ENCODE results near the gene DLG2. TPM values are rescaled to one million over a fixed set of nuclear protein-coding genes. Genes with fewer than 3 reads are reported as not detected.
A peak's percentile ranks its signal among the peaks of the same experiment; 100 is the strongest.

The DLG2 gene
- total RNA-seq, 1 donor from 2014 or later, result 2.1 TPM

GRCh38 chr11:84819537-84819936 lies 807.6 kb downstream of the DLG2 start:
- H3K36me3 Mint-ChIP-seq (ENCODE audit: low read depth), result no peaks in the 10 kb centered on the region
- no peak for TF ChIP-seq CTCF (conservative IDR thresholded peaks at IDR 0.05)
- H3K27ac Mint-ChIP-seq (ENCODE audit: unreplicated experiment), result peak overlapping the region; percentile 66
- no peak overlapping the region for H3K4me3 Mint-ChIP-seq
- DNase-seq (ENCODE audit: low read depth, low spot score), result no peak
- H3K9me3 Mint-ChIP-seq, result no peaks in the 10 kb centered on the region
- H3K4me1 Mint-ChIP-seq, result no peaks in the 10 kb centered on the region
- H3K27me3 Mint-ChIP-seq (ENCODE audit: low read depth), result no peaks in the 10 kb centered on the region

- TF ChIP-seq CTCF (conservative IDR thresholded peaks at IDR 0.05), result no peak
- Mint-ChIP-seq H3K36me3 (ENCODE audit: low read depth) (no peaks in the 10 kb centered on the region), H3K9me3 (no peaks in the 10 kb centered on the region), H3K27me3 (ENCODE audit: low read depth) (no peaks in the 10 kb centered on the region), H3K27ac (ENCODE audit: unreplicated experiment) (peak overlapping the region; percentile 66), H3K4me3 (no peak overlapping the region), H3K4me1 (no peaks in the 10 kb centered on the region)
- no peak for DNase-seq (ENCODE audit: low read depth, low spot score)
Observed at GRCh38 chr11:84819128-84819527, 808.0 kb downstream of the DLG2 start.

DNA sequence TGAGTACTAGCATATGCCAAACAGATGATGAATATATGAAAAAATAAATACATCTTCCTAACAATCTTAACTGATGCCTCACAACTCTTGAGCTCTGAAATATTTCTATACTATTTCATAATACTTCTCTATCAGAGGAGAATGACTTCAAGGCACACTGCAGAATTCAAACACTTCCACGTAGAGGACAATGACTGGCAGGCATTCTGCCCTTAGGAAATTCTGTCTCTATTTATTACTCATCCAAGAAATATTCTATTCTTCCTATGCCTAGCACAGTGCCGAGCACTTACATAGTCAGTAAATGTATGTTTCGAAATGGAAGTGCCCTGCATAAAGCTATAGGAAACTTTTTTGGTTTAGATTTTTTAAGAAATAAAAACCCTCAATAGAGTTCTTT lies 809.1 kb downstream of the DLG2 start:
- no peak for TF ChIP-seq CTCF (conservative IDR thresholded peaks at IDR 0.05)
- no peaks in the 10 kb centered on the region for H3K36me3 Mint-ChIP-seq (ENCODE audit: low read depth)

GRCh38 chr11:84812471-84812969 lies 814.6 kb downstream of the DLG2 start:
- Mint-ChIP-seq H3K9me3 (no peaks in the 10 kb centered on the region), H3K27me3 (ENCODE audit: low read depth) (no peaks in the 10 kb centered on the region), H3K4me1 (no peaks in the 10 kb centered on the region), H3K4me3 (no peak overlapping the region), H3K27ac (ENCODE audit: unreplicated experiment) (no peak overlapping the region), H3K36me3 (ENCODE audit: low read depth) (no peaks in the 10 kb centered on the region)
- DNase-seq (ENCODE audit: low read depth, low spot score), result no peak
- no peak for TF ChIP-seq CTCF (conservative IDR thresholded peaks at IDR 0.05)

More for the DNA sequence above, 809.1 kb downstream of the DLG2 start:
- DNase-seq (ENCODE audit: low read depth, low spot score), result no peak
- Mint-ChIP-seq H3K9me3 (no peaks in the 10 kb centered on the region), H3K27me3 (ENCODE audit: low read depth) (no peaks in the 10 kb centered on the region), H3K4me1 (no peaks in the 10 kb centered on the region), H3K4me3 (no peak overlapping the region), H3K27ac (ENCODE audit: unreplicated experiment) (no peak overlapping the region)

DNA sequence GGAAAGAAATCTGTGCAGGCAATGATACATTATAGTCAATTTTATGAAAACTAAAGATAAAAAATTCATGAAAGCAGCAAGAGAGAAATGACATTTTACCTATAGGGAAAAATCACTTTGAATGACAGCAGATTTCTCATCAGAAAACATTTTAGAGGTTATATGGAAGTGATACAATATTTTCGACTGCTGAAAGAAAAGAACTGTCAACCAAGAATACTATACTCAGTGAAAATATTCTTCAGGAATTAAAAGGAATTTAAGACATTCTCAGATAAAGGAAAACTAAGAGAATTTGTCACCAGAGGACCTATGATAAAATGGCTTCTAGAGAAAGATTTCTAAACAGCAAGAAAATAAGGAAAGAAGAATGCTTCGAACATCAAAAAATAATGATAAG lies 820.8 kb downstream of the DLG2 start:
- no peak overlapping the region for H3K4me3 Mint-ChIP-seq
- no peak overlapping the region for H3K27ac Mint-ChIP-seq (ENCODE audit: unreplicated experiment)
- no peak for DNase-seq (ENCODE audit: low read depth, low spot score)
- H3K36me3 Mint-ChIP-seq (ENCODE audit: low read depth), result peaks cover 5% of the 10 kb centered on the region
- H3K9me3 Mint-ChIP-seq, result peaks cover 4% of the 10 kb centered on the region
- no peaks in the 10 kb centered on the region for H3K4me1 Mint-ChIP-seq
- H3K27me3 Mint-ChIP-seq (ENCODE audit: low read depth), result no peaks in the 10 kb centered on the region
- no peak for TF ChIP-seq CTCF (conservative IDR thresholded peaks at IDR 0.05)

- no peaks in the 10 kb centered on the region for H3K4me1 Mint-ChIP-seq
- no peak for DNase-seq (ENCODE audit: low read depth, low spot score)
- peaks cover 4% of the 10 kb centered on the region for H3K9me3 Mint-ChIP-seq
- no peak overlapping the region for H3K4me3 Mint-ChIP-seq
- no peaks in the 10 kb centered on the region for H3K27me3 Mint-ChIP-seq (ENCODE audit: low read depth)
- peaks cover 5% of the 10 kb centered on the region for H3K36me3 Mint-ChIP-seq (ENCODE audit: low read depth)
- TF ChIP-seq CTCF (conservative IDR thresholded peaks at IDR 0.05), result no peak
- no peak overlapping the region for H3K27ac Mint-ChIP-seq (ENCODE audit: unreplicated experiment)
Observed at GRCh38 chr11:84804041-84804440, 823.1 kb downstream of the DLG2 start.
